GM18867 (cell line): ENCODE data around the gene PRSS12.
"Not testable (repeated sequence)": the region's sequence is repeated elsewhere in the genome, so short reads cannot be mapped to it uniquely, and the experiment has no call there.

Experiments used
- ATAC-seq: cut with Tn5 transposase; IDR thresholded peaks from one replicate; pipeline ENCODE4 v1.9.1; 2021; ENCODE audit warnings: mild to moderate bottlenecking, moderate library complexity; ENCODE audit not compliant: unreplicated experiment

The PRSS12 gene

GRCh38 chr4:118352843-118353533 is at the start of gene PRSS12:
TSS of gene PRSS12 (minus strand) at chr4:118353003. CDS start at chr4:118352720, 283 bp downstream.
- ATAC-seq: peak; percentile 98

- no peak for ATAC-seq
These were observed 47.6 kb upstream of the PRSS12 start for GRCh38 chr4:118400356-118400755.

- not testable (repeated sequence) for ATAC-seq
These were observed 47.1 kb upstream of the PRSS12 start for GRCh38 chr4:118399883-118400282.

- ATAC-seq: peak; percentile 94
These were observed 45.7 kb upstream of the PRSS12 start for GRCh38 chr4:118398226-118399090.

GRCh38 chr4:118397623-118397979 is 44.8 kb upstream of the PRSS12 start:
- ATAC-seq: no peak

GRCh38 chr4:118396881-118397622 is 44.2 kb upstream of the PRSS12 start:
- no peak for ATAC-seq

- ATAC-seq: no peak
These were observed 42.3 kb upstream of the PRSS12 start for GRCh38 chr4:118395057-118395644.

- not testable (repeated sequence) for ATAC-seq
These were observed 39.7 kb upstream of the PRSS12 start for GRCh38 chr4:118392509-118392908.

GRCh38 chr4:118390121-118390520 is 37.3 kb upstream of the PRSS12 start:
- ATAC-seq: no peak

- no peak for ATAC-seq
These were observed 36.9 kb upstream of the PRSS12 start for GRCh38 chr4:118389721-118390120.

GRCh38 chr4:118388606-118389005 is 35.8 kb upstream of the PRSS12 start:
- no peak for ATAC-seq

GRCh38 chr4:118381902-118382301 is 29.1 kb upstream of the PRSS12 start:
- ATAC-seq: no peak

GRCh38 chr4:118373614-118374255 is 20.9 kb upstream of the PRSS12 start:
- ATAC-seq: peak; percentile 79

- ATAC-seq: no peak
These were observed 19.4 kb upstream of the PRSS12 start for GRCh38 chr4:118372251-118372650.

- ATAC-seq: no peak
These were observed 16.4 kb upstream of the PRSS12 start for GRCh38 chr4:118369231-118369630.

- no peak for ATAC-seq
These were observed 15.1 kb upstream of the PRSS12 start for GRCh38 chr4:118367872-118368271.

- ATAC-seq: no peak
These were observed 14.6 kb upstream of the PRSS12 start for GRCh38 chr4:118367361-118367760.

- ATAC-seq: no peak
These were observed 10.4 kb upstream of the PRSS12 start for GRCh38 chr4:118363166-118363565.

- ATAC-seq: no peak
These were observed 8.4 kb upstream of the PRSS12 start for GRCh38 chr4:118361192-118361591.

GRCh38 chr4:118360106-118360505 is 7.3 kb upstream of the PRSS12 start:
- no peak for ATAC-seq

GRCh38 chr4:118357601-118358000 is 4.8 kb upstream of the PRSS12 start:
- ATAC-seq: no peak
